IMR-90 (cell line): Measurements from ENCODE around the gene FAM217A. TPM values are rescaled to one million over a fixed set of nuclear protein-coding genes. Genes with fewer than 3 reads are reported as not detected.

Experiments
- ATAC-seq: fragments of 200-7000 bp; cut with Tn5 transposase; 2 replicates; pipeline ENCODE4 v1.9.1; 2020; ENCODE audit warnings: low read depth, mild to moderate bottlenecking, moderate library complexity
- BruUV-seq: library from RNA; stranded (reverse); fragments of 400-500 nt; replicated peaks from 2 replicates; lab custom pipeline; 2021; lab: Mats Ljungman, UMichigan
- CTCF ChIA-PET: fragments of 300-600 bp; formaldehyde crosslinking; extraction: SDS; loops from one replicate; lab custom pipeline; 2021; ENCODE audit warnings: antibody characterized with exemption; lab: Yijun Ruan, JAX
- POLR2A ChIA-PET: fragments of 300-600 bp; sonication (Branson Sonifier 250); formaldehyde crosslinking; loops from one replicate; lab custom pipeline; 2022; ENCODE audit warnings: antibody characterized with exemption; ENCODE audit not compliant: unreplicated experiment; lab: Charles Lee
- DNase-seq: peaks from one replicate; pipeline ENCODE4 v3.0.0; 2013
- H2AFZ ChIP-seq: replicated peaks from 2 replicates; pipeline ENCODE3; 2013; ENCODE audit warnings: low read length, mild to moderate bottlenecking; ENCODE audit not compliant: poor library complexity
- H2AK5ac ChIP-seq: 2 replicates; pipeline ENCODE4 v1.6.1; 2013; ENCODE audit warnings: low read depth, low read length, inconsistent platforms
- H2AK9ac ChIP-seq: replicated peaks from 2 replicates; pipeline ENCODE3; 2013; ENCODE audit warnings: mild to moderate bottlenecking, low read depth, low read length, moderate library complexity; ENCODE audit not compliant: poor library complexity
- H2BK120ac ChIP-seq: 2 replicates; pipeline ENCODE4 v1.6.1; 2013; ENCODE audit warnings: low read depth, low read length, inconsistent platforms
- H2BK15ac ChIP-seq: 3 replicates; pipeline ENCODE4 v1.6.1; 2013; ENCODE audit warnings: low read depth, low read length, inconsistent platforms
- H2BK20ac ChIP-seq: 2 replicates; pipeline ENCODE4 v1.6.1; 2013; ENCODE audit warnings: low read depth, mild to moderate bottlenecking, inconsistent platforms, low read length, moderate library complexity
- H2BK5ac ChIP-seq: 2 replicates; pipeline ENCODE4 v1.6.1; 2013; ENCODE audit warnings: mild to moderate bottlenecking, low read depth, low read length, inconsistent platforms; ENCODE audit not compliant: poor library complexity, severe bottlenecking
- H3K14ac ChIP-seq: replicated peaks from 2 replicates; pipeline ENCODE4 v1.6.1; 2013; ENCODE audit warnings: low read depth, low read length, inconsistent platforms
- H3K18ac ChIP-seq: 2 replicates; pipeline ENCODE4 v1.6.1; 2013; ENCODE audit warnings: low read depth, low read length, control low read depth
- H3K23ac ChIP-seq: 2 replicates; pipeline ENCODE4 v1.6.1; 2013; ENCODE audit warnings: low read depth, low read length, inconsistent platforms
- H3K27ac ChIP-seq: 2 replicates; pipeline ENCODE4 v1.5.1; 2013; ENCODE audit warnings: mild to moderate bottlenecking, control low read depth, low read length; ENCODE audit not compliant: insufficient read depth
- H3K27me3 ChIP-seq: 2 replicates; pipeline ENCODE4 v1.6.1; 2013; ENCODE audit warnings: low read length; ENCODE audit not compliant: control insufficient read depth, insufficient read depth
- H3K36me3 ChIP-seq: 2 replicates; pipeline ENCODE4 v1.6.1; 2013; ENCODE audit warnings: low read length, mixed read lengths; ENCODE audit not compliant: control insufficient read depth, insufficient read depth
- H3K4ac ChIP-seq: 2 replicates; pipeline ENCODE4 v1.6.1; 2013; ENCODE audit warnings: low read depth, low read length, inconsistent platforms
- H3K4me1 ChIP-seq: 2 replicates; pipeline ENCODE4 v1.6.1; 2013; ENCODE audit warnings: low read length, mixed read lengths; ENCODE audit not compliant: control insufficient read depth, insufficient read depth
- H3K4me2 ChIP-seq: 2 replicates; pipeline ENCODE4 v1.6.1; 2013; ENCODE audit warnings: low read depth, mild to moderate bottlenecking, control low read depth, low read length, moderate library complexity
- H3K4me3 ChIP-seq: 2 replicates; pipeline ENCODE4 v1.5.1; 2013; ENCODE audit warnings: low read depth, mild to moderate bottlenecking, control low read depth, low read length, moderate library complexity; ENCODE audit not compliant: insufficient read depth
- H3K56ac ChIP-seq: 2 replicates; pipeline ENCODE4 v1.6.1; 2013; ENCODE audit warnings: low read length, inconsistent platforms; ENCODE audit not compliant: insufficient read depth; ENCODE audit errors: extremely low read depth
- H3K79me1 ChIP-seq, 2 experiments: 2 replicates each; pipeline ENCODE4 v1.6.1; 2013; ENCODE audit warnings: low read length in 2 of 2, inconsistent platforms in 1 of 2, low read depth in 1 of 2
- H3K9ac ChIP-seq: 2 replicates; pipeline ENCODE4 v1.6.1; 2013; ENCODE audit warnings: low read depth, low read length, control low read depth
- H3K9me1 ChIP-seq: 2 replicates; pipeline ENCODE4 v1.6.1; 2013; ENCODE audit warnings: low read length, inconsistent platforms; ENCODE audit not compliant: insufficient read depth
- H3K9me3 ChIP-seq: 2 replicates; pipeline ENCODE4 v1.6.1; 2013; ENCODE audit warnings: low read length; ENCODE audit not compliant: control insufficient read depth, insufficient read depth
- H4K20me1 ChIP-seq: 2 replicates; pipeline ENCODE4 v1.6.1; 2013; ENCODE audit warnings: low read length, inconsistent platforms; ENCODE audit not compliant: insufficient read depth
- H4K5ac ChIP-seq: 2 replicates; pipeline ENCODE4 v1.6.1; 2013; ENCODE audit warnings: mild to moderate bottlenecking, low read depth, low read length, control low read depth
- H4K8ac ChIP-seq, 2 experiments: 2 replicates each; pipeline ENCODE4 v1.6.1; 2013; ENCODE audit warnings: low read depth in 2 of 2, low read length in 2 of 2, control low read depth in 1 of 2, inconsistent platforms in 1 of 2
- H4K91ac ChIP-seq: 2 replicates; pipeline ENCODE4 v1.6.1; 2013; ENCODE audit warnings: low read depth, low read length, inconsistent platforms; ENCODE audit not compliant: insufficient read depth
- NFE2L2 ChIP-seq: fragments of 150-350 bp; IDR thresholded peaks from 2 replicates; pipeline ENCODE4 v1.6.1; 2016; ENCODE audit warnings: low read depth, mild to moderate bottlenecking, low read length
- POLR2A ChIP-seq: IDR thresholded peaks from 2 replicates; pipeline ENCODE4 v1.6.1; 2012; ENCODE audit warnings: mild to moderate bottlenecking, low read depth, low read length
- RAD21 ChIP-seq: IDR thresholded peaks from 2 replicates; pipeline ENCODE4 v1.6.1; 2012; ENCODE audit warnings: low read length, improper control_type of control experiment
- RCOR1 ChIP-seq: IDR thresholded peaks from 2 replicates; pipeline ENCODE4 v1.6.1; 2012; ENCODE audit warnings: mild to moderate bottlenecking, low read length, improper control_type of control experiment; ENCODE audit not compliant: insufficient replicate concordance
- WGBS, 2 experiments: methylation state at CpG; one replicate each; pipeline versions ENCODE4 v1.1.5 to v1.1.7; 2013; ENCODE audit warnings: missing lambda C conversion rate in 2 of 2; ENCODE audit not compliant: insufficient read length in 1 of 2; ENCODE audit errors: extremely low coverage in 2 of 2; 5-methylcytosine and 5-hydroxymethylcytosine counted together
- dilution Hi-C: fragments of 300-500 bp; cut with HindIII; formaldehyde crosslinking; loops from one replicate; pipeline ENCODE4 v1.14.3; 2018; ENCODE audit warnings: low sequenced_read_pairs; ENCODE audit not compliant: unreplicated experiment
- in situ Hi-C: fragments of 300-500 bp; cut with MboI; formaldehyde crosslinking; loops from 3 replicates; pipeline ENCODE4 v1.14.3; 2019; ENCODE audit warnings: low sequenced_read_pairs, inconsistent platforms, mixed read lengths
- intact Hi-C: fragments of 100-400 bp; cut with micrococcal nuclease; formaldehyde crosslinking; loops from 2 replicates; pipeline ENCODE4 v1.10.0; 2022
- polyA plus RNA-seq, 3 experiments: library from polyadenylated mRNA; depleted of rRNA; stranded (reverse); fragments of >200 nt; gene quantifications; 2 replicates each; pipeline ENCODE4 v1.2.3, GENCODE V29; 2012; ENCODE audit warnings: low replicate concordance in 1 of 3
- total RNA-seq: library from RNA; depleted of rRNA; stranded (reverse); fragments of >200 nt; gene quantifications from 2 replicates; pipeline ENCODE4 v1.2.3, GENCODE V29; 2012
- TF ChIP-seq, protein P1 (sequence below): conservative IDR thresholded peaks from 2 replicates; pipeline ENCODE4 v1.5.1; 2012; ENCODE audit warnings: mild to moderate bottlenecking, low read depth, low read length, improper control_type of control experiment

The FAM217A gene
- total and polyA plus RNA-seq, 2 of the 4 experiments (the other 2 are of a cell fraction), result not detected

DNA sequence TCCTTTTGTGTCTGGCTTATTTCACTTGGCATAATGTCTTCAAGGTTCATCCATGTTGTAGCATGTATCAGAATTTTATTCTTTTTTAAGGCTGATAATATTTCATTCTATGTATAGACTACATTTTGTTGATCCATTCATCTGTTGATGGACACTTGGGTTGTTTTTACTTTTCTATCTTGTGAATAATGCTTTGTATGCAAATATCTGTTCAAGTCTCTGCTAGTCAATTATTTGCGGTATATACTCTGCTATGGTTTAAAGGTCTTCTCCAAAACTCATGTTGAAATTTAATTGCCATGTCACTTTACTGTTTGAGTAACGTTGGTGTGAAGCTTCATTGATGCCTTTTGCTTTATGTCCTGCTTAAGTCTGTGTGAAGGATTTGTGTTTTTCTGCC lies 28.9 kb upstream of the FAM217A start:
- H2BK15ac ChIP-seq, result no peak overlapping the region
- H3K27me3 ChIP-seq, result peaks cover 15% of the 10 kb centered on the region
- peaks cover 3% of the 10 kb centered on the region; the same call in 1 of the 2 replicates for H3K9me1 ChIP-seq
- no peak overlapping the region for H4K8ac ChIP-seq
- H2AFZ ChIP-seq, result no peak overlapping the region
- no peak overlapping the region for H2AK9ac ChIP-seq
- ChIA-PET POLR2A (no interaction called here), CTCF (no interaction called here)
- H3K9me3 ChIP-seq, result peaks cover 5% of the 10 kb centered on the region
- H2BK120ac ChIP-seq, result no peak overlapping the region
- no peak overlapping the region for H3K4ac ChIP-seq
- no peak for ATAC-seq
- in situ Hi-C loops, result no loop called here
- no peak overlapping the region for H3K23ac ChIP-seq
- H4K20me1 ChIP-seq, result no peaks in the 10 kb centered on the region; the same call in 1 of the 2 replicates
- no TSS peak for BruUV-seq
- no peaks in the 10 kb centered on the region for H3K4me1 ChIP-seq
- DNase-seq, result no peak
- H3K4me2 ChIP-seq, result no peak overlapping the region
- WGBS, 2 experiments, result no CpG with 5 or more reads among the region's 2 CpGs
- dilution Hi-C loops, result no loop called here
- no peak overlapping the region for H4K91ac ChIP-seq
- TF ChIP-seq RAD21, result no peak
- TF ChIP-seq RCOR1, result no peak
- TF ChIP-seq POLR2A, result no peak
- TF ChIP-seq, protein P1, sequence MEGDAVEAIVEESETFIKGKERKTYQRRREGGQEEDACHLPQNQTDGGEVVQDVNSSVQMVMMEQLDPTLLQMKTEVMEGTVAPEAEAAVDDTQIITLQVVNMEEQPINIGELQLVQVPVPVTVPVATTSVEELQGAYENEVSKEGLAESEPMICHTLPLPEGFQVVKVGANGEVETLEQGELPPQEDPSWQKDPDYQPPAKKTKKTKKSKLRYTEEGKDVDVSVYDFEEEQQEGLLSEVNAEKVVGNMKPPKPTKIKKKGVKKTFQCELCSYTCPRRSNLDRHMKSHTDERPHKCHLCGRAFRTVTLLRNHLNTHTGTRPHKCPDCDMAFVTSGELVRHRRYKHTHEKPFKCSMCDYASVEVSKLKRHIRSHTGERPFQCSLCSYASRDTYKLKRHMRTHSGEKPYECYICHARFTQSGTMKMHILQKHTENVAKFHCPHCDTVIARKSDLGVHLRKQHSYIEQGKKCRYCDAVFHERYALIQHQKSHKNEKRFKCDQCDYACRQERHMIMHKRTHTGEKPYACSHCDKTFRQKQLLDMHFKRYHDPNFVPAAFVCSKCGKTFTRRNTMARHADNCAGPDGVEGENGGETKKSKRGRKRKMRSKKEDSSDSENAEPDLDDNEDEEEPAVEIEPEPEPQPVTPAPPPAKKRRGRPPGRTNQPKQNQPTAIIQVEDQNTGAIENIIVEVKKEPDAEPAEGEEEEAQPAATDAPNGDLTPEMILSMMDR, result no peak
- TF ChIP-seq NFE2L2, result no peak
- no peak overlapping the region for H3K4me3 ChIP-seq
- no peak overlapping the region for H2BK20ac ChIP-seq
- no peak overlapping the region for H2BK5ac ChIP-seq
- H3K79me1 ChIP-seq, result no peaks in the 10 kb centered on the region
- H2AK5ac ChIP-seq, result no peak overlapping the region
- H3K56ac ChIP-seq, result no peak overlapping the region
- H4K5ac ChIP-seq, result no peak overlapping the region
- no peak overlapping the region for H3K27ac ChIP-seq
- H3K36me3 ChIP-seq, result no peaks in the 10 kb centered on the region
- intact Hi-C loops, result loop anchor here (5.0 kb wide), 1 partner anchor 41 kb away; no protein-coding TSS in a partner anchor
- H3K14ac ChIP-seq, result no peak overlapping the region
- H3K18ac ChIP-seq, result no peak overlapping the region
- no peak overlapping the region for H3K9ac ChIP-seq
